ENCODE results near the gene ZDHHC14.

DNA sequence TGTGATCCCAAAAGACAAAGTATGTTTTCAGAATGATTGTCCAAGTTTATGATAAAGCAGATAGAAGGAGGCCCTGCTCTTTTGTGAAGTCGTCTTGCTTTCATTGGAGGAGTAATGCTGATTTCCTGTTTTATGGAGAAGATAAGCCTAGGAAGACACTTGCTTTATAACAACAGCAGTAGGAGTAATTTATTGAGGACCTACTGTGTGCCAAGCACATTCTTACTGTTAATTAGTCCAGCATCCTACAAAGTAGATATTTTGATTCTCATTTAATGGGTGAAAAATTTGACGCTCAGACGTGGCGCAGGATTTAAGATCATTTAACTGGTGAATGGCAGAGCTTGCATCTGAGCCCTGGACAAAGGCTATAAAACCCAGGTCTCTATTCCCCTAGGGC is 87.6 kb downstream of the ZDHHC14 start:
- TF ChIP-seq, protein P1, sequence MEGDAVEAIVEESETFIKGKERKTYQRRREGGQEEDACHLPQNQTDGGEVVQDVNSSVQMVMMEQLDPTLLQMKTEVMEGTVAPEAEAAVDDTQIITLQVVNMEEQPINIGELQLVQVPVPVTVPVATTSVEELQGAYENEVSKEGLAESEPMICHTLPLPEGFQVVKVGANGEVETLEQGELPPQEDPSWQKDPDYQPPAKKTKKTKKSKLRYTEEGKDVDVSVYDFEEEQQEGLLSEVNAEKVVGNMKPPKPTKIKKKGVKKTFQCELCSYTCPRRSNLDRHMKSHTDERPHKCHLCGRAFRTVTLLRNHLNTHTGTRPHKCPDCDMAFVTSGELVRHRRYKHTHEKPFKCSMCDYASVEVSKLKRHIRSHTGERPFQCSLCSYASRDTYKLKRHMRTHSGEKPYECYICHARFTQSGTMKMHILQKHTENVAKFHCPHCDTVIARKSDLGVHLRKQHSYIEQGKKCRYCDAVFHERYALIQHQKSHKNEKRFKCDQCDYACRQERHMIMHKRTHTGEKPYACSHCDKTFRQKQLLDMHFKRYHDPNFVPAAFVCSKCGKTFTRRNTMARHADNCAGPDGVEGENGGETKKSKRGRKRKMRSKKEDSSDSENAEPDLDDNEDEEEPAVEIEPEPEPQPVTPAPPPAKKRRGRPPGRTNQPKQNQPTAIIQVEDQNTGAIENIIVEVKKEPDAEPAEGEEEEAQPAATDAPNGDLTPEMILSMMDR (IDR thresholded peaks at IDR 0.05), result no peak
- TF ChIP-seq POLR2A (IDR thresholded peaks at IDR 0.05), result no peak
- no peak for TF ChIP-seq EP300 (IDR thresholded peaks at IDR 0.05)

Measured in ovary (tissue), 3 donors.